NCI-H146 treated with DMSO at 0.1 percent for 48 hours (cell line): Measurements from ENCODE around the gene SLC9C1.
A peak's percentile ranks its signal among the peaks of the same experiment; 100 is the strongest.

Experiments
- DNase-seq: peaks from one replicate; lab custom pipeline; 2025; ENCODE audit not compliant: unreplicated experiment; lab: John Stamatoyannopoulos, UW

The SLC9C1 gene

GRCh38 chr3:112115806-112116383 is 178.1 kb downstream of the SLC9C1 start:
- DNase-seq, result no peak

DNA sequence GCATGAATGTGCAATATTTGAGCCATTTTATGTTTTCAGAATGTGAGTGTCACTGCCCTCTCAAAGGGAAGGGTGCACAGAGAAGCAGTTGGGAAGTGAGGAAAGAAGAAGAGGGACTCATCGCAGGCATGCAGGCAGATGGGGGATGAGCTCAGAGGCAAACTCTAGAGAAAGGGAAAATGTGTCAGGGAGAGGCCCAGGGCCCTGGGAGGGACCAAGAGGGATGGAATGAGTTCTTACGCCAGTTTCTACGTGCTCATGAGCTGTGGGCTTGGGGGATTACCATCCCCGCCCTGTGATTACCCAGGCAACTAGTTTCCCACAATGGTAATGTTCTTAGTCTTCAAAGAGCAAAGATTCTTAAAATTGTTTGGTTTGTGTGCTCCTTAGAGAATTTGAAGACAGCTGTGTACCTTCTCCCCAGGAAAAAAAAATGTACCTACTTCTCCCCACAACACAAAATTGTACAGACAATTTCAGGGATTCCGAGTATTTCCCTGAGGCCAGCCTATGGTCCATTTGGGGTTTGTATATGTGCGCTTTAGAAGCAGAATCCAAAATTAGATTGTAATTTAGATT is 178.8 kb downstream of the SLC9C1 start:
- DNase-seq, result no peak

GRCh38 chr3:112114576-112115160 is 179.3 kb downstream of the SLC9C1 start:
- DNase-seq, result no peak

- peak; percentile 79 for DNase-seq
These were observed 182.1 kb downstream of the SLC9C1 start for GRCh38 chr3:112111785-112112402.

- peak; percentile 95 for DNase-seq
These were observed 184.7 kb downstream of the SLC9C1 start for GRCh38 chr3:112109322-112109721.

DNA sequence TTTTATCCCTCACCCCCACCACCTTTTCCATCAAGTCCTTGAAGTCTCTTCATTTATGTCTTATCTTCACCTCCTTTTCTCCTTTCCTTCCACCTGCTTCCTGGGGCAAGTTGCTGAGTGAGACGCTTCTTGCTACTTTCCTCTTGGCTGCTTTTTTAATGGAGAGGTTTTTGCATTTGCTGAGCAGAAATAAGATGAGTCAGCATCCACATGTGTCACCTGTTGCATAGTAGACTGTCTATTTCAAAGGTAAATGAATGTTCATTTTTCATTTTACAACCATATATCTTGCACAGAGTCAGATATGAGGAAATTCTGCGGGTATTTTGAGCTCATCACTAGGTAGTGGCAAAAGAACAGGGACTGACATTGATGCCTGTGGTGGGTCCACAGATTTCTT is 189.2 kb downstream of the SLC9C1 start:
- DNase-seq, result no peak

DNA sequence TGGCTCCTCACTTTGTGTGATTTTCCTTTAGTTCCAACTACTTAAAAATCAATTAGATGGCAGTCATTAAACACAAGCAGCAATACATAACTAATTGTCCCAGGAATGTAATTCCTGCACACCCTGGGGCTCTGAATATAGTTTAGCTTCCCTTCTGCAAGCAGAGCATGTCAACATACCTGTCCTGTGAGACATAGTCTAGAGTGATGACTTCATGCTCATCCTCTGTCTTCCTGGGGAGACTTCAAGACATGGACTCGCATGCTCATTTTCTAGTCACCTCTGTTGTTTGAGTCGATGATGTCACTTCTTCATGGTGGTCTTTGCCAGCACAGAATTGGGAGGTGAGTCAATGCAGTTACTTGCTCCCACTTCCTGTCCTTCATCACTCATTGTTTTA is 192.1 kb downstream of the SLC9C1 start:
- DNase-seq, result peak; percentile 69

GRCh38 chr3:112097378-112097777 is 196.6 kb downstream of the SLC9C1 start:
- no peak for DNase-seq

DNA sequence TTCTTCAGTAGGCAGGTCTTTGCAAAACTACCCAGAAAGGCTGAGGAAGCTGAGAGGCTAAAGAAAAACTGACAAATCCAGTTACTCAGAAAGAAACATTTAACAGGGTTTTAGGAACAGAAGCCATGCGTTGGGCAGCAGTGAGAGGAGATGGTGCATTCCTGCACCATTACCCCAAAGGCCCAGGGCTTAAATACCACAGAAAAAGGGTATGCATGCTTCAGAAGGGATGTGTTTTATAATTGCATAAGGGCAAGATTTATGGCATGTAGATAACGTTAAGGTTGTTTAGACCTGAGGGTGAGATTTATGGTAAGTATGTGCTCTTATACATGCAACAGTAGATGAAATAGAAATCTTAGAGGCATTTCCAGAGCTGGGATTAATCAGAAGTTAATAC is 197.8 kb downstream of the SLC9C1 start:
- no peak for DNase-seq

- DNase-seq, result no peak
These were observed 198.3 kb downstream of the SLC9C1 start for GRCh38 chr3:112095731-112096130.

GRCh38 chr3:112093180-112093522 is 200.9 kb downstream of the SLC9C1 start:
- no peak for DNase-seq

DNA sequence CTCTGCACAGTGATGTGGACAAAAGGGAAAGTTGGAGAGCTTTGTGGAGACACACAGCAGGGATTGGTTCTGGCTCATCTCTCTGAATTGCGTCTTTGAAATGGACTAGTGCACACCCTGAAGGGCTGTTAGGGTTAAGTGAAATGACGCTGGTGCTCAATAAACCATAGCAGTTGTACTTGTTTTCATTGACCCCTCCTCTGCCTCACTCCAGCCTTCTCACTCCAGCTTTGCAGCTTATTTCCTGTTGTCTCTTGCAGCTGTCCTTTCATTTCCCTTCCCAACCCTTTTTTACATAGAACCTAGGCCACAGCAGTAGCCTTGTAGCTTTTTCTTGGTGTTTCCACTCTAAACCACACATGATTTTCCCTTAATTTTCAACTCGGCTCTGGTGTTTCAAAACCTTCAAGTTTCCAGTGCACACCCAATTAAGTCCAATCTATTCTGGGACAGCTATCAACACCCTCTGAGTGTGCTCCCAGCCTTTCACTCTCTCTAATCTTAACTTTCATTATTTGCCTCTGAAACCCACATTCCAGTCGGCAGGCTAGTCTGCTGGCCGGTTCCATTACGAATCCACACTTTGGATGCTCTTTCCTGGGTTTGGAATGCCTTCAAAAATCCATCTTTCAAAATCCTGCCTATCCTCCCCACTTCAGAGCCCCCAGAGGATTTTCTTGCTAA is 201.4 kb downstream of the SLC9C1 start:
- DNase-seq, result peak; percentile 35

- DNase-seq, result peak; percentile 92
These were observed 203.0 kb downstream of the SLC9C1 start for GRCh38 chr3:112090887-112091586.
